Measurements from ENCODE around the gene ANKS1A. TPM values are rescaled to one million over a fixed set of nuclear protein-coding genes. Genes with fewer than 3 reads are reported as not detected.

The ANKS1A gene
- total RNA-seq, 3 donors from 2014 or later (not counting 1 experiment from before 2014, with no cell fraction given), result 10.4 to 11.5 (median 10.9) TPM

DNA sequence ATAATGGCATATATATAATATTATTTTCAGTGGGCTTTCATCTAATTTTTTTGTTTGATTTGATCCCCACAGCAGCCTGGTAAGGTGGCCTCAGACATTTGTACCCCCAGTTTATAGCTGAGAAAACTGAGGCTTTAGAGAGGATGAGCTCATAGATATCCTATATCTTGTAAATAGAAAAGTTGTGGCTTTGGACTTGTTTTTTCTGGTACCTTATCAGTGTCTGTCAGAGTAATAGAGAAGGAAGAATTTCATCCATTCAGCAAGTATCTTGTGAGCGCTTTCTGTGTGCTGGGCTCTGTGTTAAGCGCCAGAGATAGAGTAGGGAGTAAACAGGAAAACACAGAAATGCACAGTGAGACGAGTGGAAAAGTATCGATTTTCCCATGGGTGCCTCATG is 29.1 kb upstream of the ANKS1A start:
- Mint-ChIP-seq H3K27me3 (ENCODE audit: low read depth in 2 of 2) (no peaks in the 10 kb centered on the region), H3K27ac (no peak overlapping the region), H3K9me3 (no peaks in the 10 kb centered on the region), H3K4me1 (peaks cover 0 to 5% of the 10 kb centered on the region in 2 donors), H3K4me3 (no peak overlapping the region), H3K36me3 (peaks cover 27% of the 10 kb centered on the region)
- Histone ChIP-seq H3K36me3 (ENCODE audit: control insufficient read depth, insufficient read depth, low read length) (peaks cover 64% of the 10 kb centered on the region), H3K27ac (ENCODE audit: low read length) (no peak overlapping the region), H3K4me3 (ENCODE audit: low read length) (no peak overlapping the region), H3K9me3 (ENCODE audit: control insufficient read depth, insufficient read depth, low read length) (no peaks in the 10 kb centered on the region), H3K27me3 (ENCODE audit: control insufficient read depth, insufficient read depth, low read length) (no peaks in the 10 kb centered on the region), H3K4me1 (ENCODE audit: control insufficient read depth, insufficient read depth, low read length) (no peaks in the 10 kb centered on the region)
- intact Hi-C loops (cut with micrococcal nuclease), result no loop called here
- DNase-seq, result no peak
- no peak for ATAC-seq
- 95% methylated on average over 4 of the region's 4 CpGs for WGBS (ENCODE audit: insufficient coverage)
- TF ChIP-seq, protein P1, sequence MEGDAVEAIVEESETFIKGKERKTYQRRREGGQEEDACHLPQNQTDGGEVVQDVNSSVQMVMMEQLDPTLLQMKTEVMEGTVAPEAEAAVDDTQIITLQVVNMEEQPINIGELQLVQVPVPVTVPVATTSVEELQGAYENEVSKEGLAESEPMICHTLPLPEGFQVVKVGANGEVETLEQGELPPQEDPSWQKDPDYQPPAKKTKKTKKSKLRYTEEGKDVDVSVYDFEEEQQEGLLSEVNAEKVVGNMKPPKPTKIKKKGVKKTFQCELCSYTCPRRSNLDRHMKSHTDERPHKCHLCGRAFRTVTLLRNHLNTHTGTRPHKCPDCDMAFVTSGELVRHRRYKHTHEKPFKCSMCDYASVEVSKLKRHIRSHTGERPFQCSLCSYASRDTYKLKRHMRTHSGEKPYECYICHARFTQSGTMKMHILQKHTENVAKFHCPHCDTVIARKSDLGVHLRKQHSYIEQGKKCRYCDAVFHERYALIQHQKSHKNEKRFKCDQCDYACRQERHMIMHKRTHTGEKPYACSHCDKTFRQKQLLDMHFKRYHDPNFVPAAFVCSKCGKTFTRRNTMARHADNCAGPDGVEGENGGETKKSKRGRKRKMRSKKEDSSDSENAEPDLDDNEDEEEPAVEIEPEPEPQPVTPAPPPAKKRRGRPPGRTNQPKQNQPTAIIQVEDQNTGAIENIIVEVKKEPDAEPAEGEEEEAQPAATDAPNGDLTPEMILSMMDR (IDR thresholded peaks at IDR 0.05), result no peak

DNA sequence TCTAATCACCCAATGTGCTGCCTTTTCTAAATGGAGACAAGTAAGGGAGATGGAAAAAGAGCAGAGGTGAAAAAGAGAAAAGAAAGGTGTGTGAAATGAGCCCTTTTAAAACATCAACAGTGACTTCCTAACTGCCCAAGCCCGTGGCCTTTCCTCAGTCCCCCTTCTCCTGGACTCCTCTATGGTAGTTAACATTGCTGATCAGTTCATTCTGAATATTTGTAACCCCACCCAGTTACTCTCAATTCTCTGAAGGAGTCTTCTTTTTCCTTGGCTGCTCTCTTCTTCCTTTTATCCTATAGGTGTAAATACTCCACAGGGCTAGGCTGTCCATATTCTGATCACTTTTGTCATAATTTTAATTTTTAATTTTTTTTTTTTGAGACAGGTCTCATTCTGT is 28.3 kb upstream of the ANKS1A start:
- WGBS (ENCODE audit: insufficient coverage), result 88% methylated on average over 1 of the region's 1 CpG
- TF ChIP-seq, protein P1 (IDR thresholded peaks at IDR 0.05), result no peak
- intact Hi-C loops (cut with micrococcal nuclease), result no loop called here
- Mint-ChIP-seq H3K27ac (no peak overlapping the region), H3K9me3 (no peaks in the 10 kb centered on the region), H3K27me3 (ENCODE audit: low read depth in 2 of 2) (no peaks in the 10 kb centered on the region), H3K4me3 (no peak overlapping the region), H3K36me3 (peaks cover 25% of the 10 kb centered on the region), H3K4me1 (peaks cover 0 to 5% of the 10 kb centered on the region in 2 donors)
- ATAC-seq (no peak), DNase-seq (no peak)
- Histone ChIP-seq H3K9me3 (ENCODE audit: control insufficient read depth, insufficient read depth, low read length) (no peaks in the 10 kb centered on the region), H3K27me3 (ENCODE audit: control insufficient read depth, insufficient read depth, low read length) (no peaks in the 10 kb centered on the region), H3K4me3 (ENCODE audit: low read length) (no peak overlapping the region), H3K27ac (ENCODE audit: low read length) (no peak overlapping the region), H3K4me1 (ENCODE audit: control insufficient read depth, insufficient read depth, low read length) (no peaks in the 10 kb centered on the region), H3K36me3 (ENCODE audit: control insufficient read depth, insufficient read depth, low read length) (peaks cover 62% of the 10 kb centered on the region)

DNA sequence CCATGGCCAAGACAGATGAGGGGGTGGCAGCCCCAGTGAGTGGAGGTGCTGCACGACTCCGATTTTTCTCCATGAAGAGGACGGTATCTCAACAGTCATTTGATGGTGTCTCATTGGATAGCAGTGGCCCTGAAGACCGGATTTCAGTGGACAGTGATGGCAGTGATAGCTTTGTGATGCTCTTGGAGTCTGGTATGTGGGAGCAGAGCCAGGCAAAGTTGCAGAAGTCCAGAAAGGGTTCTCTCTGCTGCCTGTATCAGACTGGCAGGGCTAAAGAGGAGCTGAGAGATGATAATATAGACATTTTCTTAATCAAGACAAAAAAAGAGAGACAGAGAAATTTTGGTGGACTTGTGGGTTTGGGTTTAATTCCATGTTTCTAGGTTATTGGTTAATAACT is 25.0 kb upstream of the ANKS1A start:
- TF ChIP-seq, protein P1 (IDR thresholded peaks at IDR 0.05), result no peak
- Histone ChIP-seq H3K27me3 (ENCODE audit: control insufficient read depth, insufficient read depth, low read length) (no peaks in the 10 kb centered on the region), H3K4me3 (ENCODE audit: low read length) (no peak overlapping the region), H3K27ac (ENCODE audit: low read length) (no peak overlapping the region), H3K36me3 (ENCODE audit: control insufficient read depth, insufficient read depth, low read length) (peaks cover 42% of the 10 kb centered on the region), H3K4me1 (ENCODE audit: control insufficient read depth, insufficient read depth, low read length) (no peaks in the 10 kb centered on the region), H3K9me3 (ENCODE audit: control insufficient read depth, insufficient read depth, low read length) (no peaks in the 10 kb centered on the region)
- Mint-ChIP-seq H3K36me3 (no peaks in the 10 kb centered on the region), H3K4me1 (peaks cover 0 to 5% of the 10 kb centered on the region in 2 donors), H3K27me3 (ENCODE audit: low read depth in 2 of 2) (no peaks in the 10 kb centered on the region), H3K27ac (no peak overlapping the region), H3K4me3 (no peak overlapping the region), H3K9me3 (no peaks in the 10 kb centered on the region)
- 87% methylated on average over 4 of the region's 4 CpGs for WGBS (ENCODE audit: insufficient coverage)
- DNase-seq (no peak), ATAC-seq (no peak)
- intact Hi-C loops (cut with micrococcal nuclease), result no loop called here

DNA sequence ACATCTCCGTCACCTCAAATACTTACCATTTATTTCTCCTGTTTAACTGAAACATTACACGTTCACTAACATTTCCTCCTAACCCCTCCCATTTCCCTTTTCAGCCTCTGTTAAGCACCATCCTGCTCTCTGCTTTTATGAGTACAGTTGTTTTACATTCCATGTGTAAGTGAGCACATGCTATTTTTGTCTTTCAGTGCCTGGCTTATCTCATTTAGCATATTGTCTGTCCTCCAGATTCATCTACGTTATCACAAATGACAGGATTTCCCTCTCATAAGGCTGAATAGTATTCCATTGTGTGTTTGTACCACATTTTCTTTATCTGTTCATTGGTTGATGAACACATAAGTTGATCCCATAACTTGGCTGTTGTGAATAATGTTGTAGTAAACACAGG is 23.9 kb upstream of the ANKS1A start:
- TF ChIP-seq, protein P1 (IDR thresholded peaks at IDR 0.05), result no peak
- intact Hi-C loops (cut with micrococcal nuclease), result no loop called here
- Mint-ChIP-seq H3K36me3 (no peaks in the 10 kb centered on the region), H3K4me1 (peaks cover 0 to 5% of the 10 kb centered on the region in 2 donors), H3K27ac (no peak overlapping the region), H3K27me3 (ENCODE audit: low read depth in 2 of 2) (no peaks in the 10 kb centered on the region), H3K4me3 (no peak overlapping the region), H3K9me3 (no peaks in the 10 kb centered on the region)
- ATAC-seq, result no peak
- no peaks in the 10 kb centered on the region for H3K27me3 ChIP-seq (ENCODE audit: control insufficient read depth, insufficient read depth, low read length)
- H3K36me3 ChIP-seq (ENCODE audit: control insufficient read depth, insufficient read depth, low read length), result peaks cover 36% of the 10 kb centered on the region
- 76% methylated on average over 2 of the region's 3 CpGs for WGBS (ENCODE audit: insufficient coverage)
- H3K9me3 ChIP-seq (ENCODE audit: control insufficient read depth, insufficient read depth, low read length), result no peaks in the 10 kb centered on the region
- no peak for DNase-seq
- no peaks in the 10 kb centered on the region for H3K4me1 ChIP-seq (ENCODE audit: control insufficient read depth, insufficient read depth, low read length)
- H3K27ac ChIP-seq (ENCODE audit: low read length), result no peak overlapping the region
- H3K4me3 ChIP-seq (ENCODE audit: low read length), result no peak overlapping the region

Data from natural killer cell (primary cell).